GM21529 (cell line): ENCODE measurements around the gene DRAM2.
"Not testable (repeated sequence)": the region's sequence is repeated elsewhere in the genome, so short reads cannot be mapped to it uniquely, and the experiment has no call there.

Experiments
- ATAC-seq: cut with Tn5 transposase; IDR thresholded peaks from one replicate; pipeline ENCODE4 v1.9.1; 2021; ENCODE audit not compliant: unreplicated experiment

DRAM2 gene

DNA sequence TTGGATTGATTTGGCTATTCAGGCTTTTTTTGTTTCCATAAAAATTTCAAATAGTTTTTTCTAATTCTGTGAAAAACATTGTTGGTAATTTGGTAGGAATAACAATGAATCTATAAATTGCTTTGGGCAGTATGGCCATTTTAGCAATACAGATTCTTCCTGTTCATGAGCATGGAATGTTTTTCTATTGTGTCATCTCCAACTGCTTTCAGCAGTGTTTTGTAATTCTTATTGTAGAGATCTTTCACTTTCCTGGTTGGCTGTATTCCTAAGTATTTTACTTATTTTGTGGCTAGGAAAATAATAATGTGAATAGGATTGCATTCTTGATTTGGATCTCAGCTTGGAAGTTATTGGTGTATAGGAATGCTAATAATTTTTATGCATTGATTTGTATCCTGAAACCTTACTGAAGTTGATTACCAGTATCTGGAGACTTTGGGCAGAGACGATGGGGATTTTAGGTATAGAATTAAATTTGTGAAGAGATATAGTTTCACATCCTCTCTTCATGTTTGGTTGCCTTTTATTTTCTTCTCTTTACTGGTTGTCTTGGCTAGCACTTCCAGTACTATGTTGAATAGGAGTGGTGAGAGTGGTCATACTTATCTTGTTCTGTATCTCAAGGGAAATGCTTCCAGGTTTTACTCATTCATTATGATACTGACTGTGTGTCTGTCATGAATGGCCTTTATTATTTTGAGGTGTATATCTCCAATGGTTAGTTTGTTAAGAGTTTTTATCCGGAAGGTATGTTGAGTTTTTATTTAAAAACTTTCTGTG is 57.3 kb downstream of the DRAM2 start:
- ATAC-seq: no peak

GRCh38 chr1:111079329-111079728 is 60.6 kb downstream of the DRAM2 start:
- ATAC-seq: not testable (repeated sequence)

DNA sequence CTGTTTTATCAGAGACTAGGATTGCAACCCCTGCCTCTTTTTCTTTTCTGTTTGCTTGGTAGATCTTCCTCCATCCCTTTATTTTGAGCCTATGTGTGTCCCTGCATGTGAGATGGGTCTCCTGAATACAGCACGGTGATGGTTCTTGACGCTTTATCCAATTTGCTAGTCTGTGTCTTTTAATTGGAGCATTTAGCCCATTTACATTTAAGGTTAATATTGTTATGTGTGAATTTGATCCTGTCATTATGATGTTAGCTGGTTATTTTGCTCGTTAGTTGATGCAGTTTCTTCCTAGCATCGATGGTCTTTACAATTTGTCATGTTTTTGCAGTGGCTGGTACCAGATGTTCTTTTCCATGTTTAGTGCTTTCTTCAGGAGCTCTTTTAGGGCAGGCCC is 62.6 kb downstream of the DRAM2 start:
- ATAC-seq: not testable (repeated sequence)
